HepG2 (cell line): Measurements from ENCODE around the gene ZNF416. TPM values are rescaled to one million over a fixed set of nuclear protein-coding genes. Genes with fewer than 3 reads are reported as not detected.
A peak's percentile ranks its signal among the peaks of the same experiment; 100 is the strongest.

Source experiments
- ATAC-seq: fragments of 200-7000 bp; cut with Tn5 transposase; 3 replicates; pipeline ENCODE4 v1.9.1; 2020; ENCODE audit warnings: mild to moderate bottlenecking, moderate library complexity
- Bru-seq: library from RNA; stranded (reverse); fragments of 400-500 nt; gene quantifications from one replicate; lab custom pipeline; 2021; lab: Mats Ljungman, UMichigan
- BruChase-seq, 2 experiments: library from RNA; stranded (reverse); fragments of 400-500 nt; gene quantifications; one replicate each; lab custom pipeline; 2021; lab: Mats Ljungman, UMichigan
- BruUV-seq: library from RNA; stranded (reverse); fragments of 400-500 nt; replicated peaks from 2 replicates; lab custom pipeline; 2021; lab: Mats Ljungman, UMichigan
- CTCF ChIA-PET: fragments of 300-600 bp; formaldehyde crosslinking; extraction: SDS; loops from one replicate; lab custom pipeline; 2021; ENCODE audit warnings: low total read pairs, inconsistent platforms, low intra/inter-chr PET ratio; lab: Yijun Ruan, JAX
- POLR2A ChIA-PET: fragments of 350-600 bp; sonication (Branson Sonifier 250); formaldehyde crosslinking; loops from one replicate; lab custom pipeline; 2020; ENCODE audit warnings: antibody characterized with exemption, inconsistent platforms; lab: Yijun Ruan, JAX
- DNase-seq: peaks from one replicate; pipeline ENCODE4 v3.0.0-alpha.2; 2015; ENCODE audit warnings: low spot score
- FAIRE-seq: peaks from 3 replicates; lab custom pipeline; 2011; peaks lifted over from hg19 to GRCh38; lab: Jason Lieb, UNC
- H2AFZ ChIP-seq: one replicate; pipeline ENCODE4 v1.6.1; 2011; ENCODE audit warnings: low read length, inconsistent platforms
- H3K27ac ChIP-seq: fragments of 300-600 bp; 3 replicates; pipeline ENCODE4 v1.8.0; 2011; ENCODE audit warnings: mixed run types, mild to moderate bottlenecking, mixed read lengths, low read length, inconsistent platforms; ENCODE audit not compliant: insufficient read depth; ENCODE audit errors: extremely low read length
- H3K27me3 ChIP-seq, 2 experiments: fragments of 200-600 bp in 1 of 2; 2 replicates in 1 of 2; 3 replicates in 1 of 2; pipeline versions ENCODE4 v1.6.0 to v1.8.0; 2011; ENCODE audit warnings: low read length in 2 of 2, mild to moderate bottlenecking in 2 of 2, moderate library complexity in 2 of 2, inconsistent platforms in 1 of 2; ENCODE audit not compliant: insufficient read depth in 2 of 2, control insufficient read depth in 1 of 2
- H3K36me3 ChIP-seq, 2 experiments: fragments of 200-600 bp in 1 of 2; replicated peaks in 1 of 2; 2 replicates in 1 of 2; 3 replicates in 1 of 2; pipeline versions ENCODE4 v1.5.1 to v1.8.0; 2011; ENCODE audit warnings: low read length in 2 of 2, inconsistent platforms in 1 of 2; ENCODE audit not compliant: insufficient read depth in 2 of 2, control insufficient read depth in 1 of 2
- H3K4me1 ChIP-seq: 2 replicates; pipeline ENCODE4 v1.5.1; 2012; ENCODE audit warnings: low read length, inconsistent platforms; ENCODE audit not compliant: insufficient read depth
- H3K4me2 ChIP-seq: 2 replicates; pipeline ENCODE4 v1.6.0; 2011; ENCODE audit warnings: low read depth, low read length, inconsistent platforms
- H3K4me3 ChIP-seq, 3 experiments: fragments of 200-600 bp in 1 of 3; sonication (generic), shearing (Covaris generic) in 1 of 3; replicated peaks in 1 of 3; 2 replicates each; pipeline ENCODE4 v1.5.1; 2011 to 2016; ENCODE audit warnings: low read length in 3 of 3, inconsistent platforms in 2 of 3, low read depth in 2 of 3, mild to moderate bottlenecking in 2 of 3, control low read depth in 1 of 3, mixed read lengths in 1 of 3; ENCODE audit not compliant: insufficient read depth in 1 of 3
- H3K79me2 ChIP-seq: one replicate; pipeline ENCODE4 v1.6.1; 2011; ENCODE audit warnings: low read length, inconsistent platforms; ENCODE audit not compliant: insufficient read depth
- H3K9ac ChIP-seq: 2 replicates; pipeline ENCODE4 v1.6.0; 2011; ENCODE audit warnings: mild to moderate bottlenecking, low read depth, low read length, inconsistent platforms; ENCODE audit not compliant: insufficient read depth
- H3K9me3 ChIP-seq: 2 replicates; pipeline ENCODE4 v1.5.1; 2012; ENCODE audit warnings: mild to moderate bottlenecking, low read length
- H4K20me1 ChIP-seq: 2 replicates; pipeline ENCODE4 v1.6.0; 2011; ENCODE audit warnings: inconsistent platforms, mild to moderate bottlenecking, low read length, moderate library complexity; ENCODE audit not compliant: insufficient read depth
- CREM ChIP-seq, 2 experiments: sonication (generic) in 1 of 2; formaldehyde crosslinking in 1 of 2; IDR thresholded peaks; 2 replicates each; pipeline versions ENCODE4 v1.4.0 to v1.6.1; 2016 to 2020; ENCODE audit warnings: antibody characterized with exemption in 1 of 2, mild to moderate bottlenecking in 1 of 2, missing genetic modification reagents in 1 of 2
- DR1 ChIP-seq: sonication (generic); formaldehyde crosslinking; IDR thresholded peaks from 2 replicates; pipeline ENCODE4 v1.8.0; 2021; ENCODE audit warnings: mild to moderate bottlenecking, missing genetic modification reagents, inconsistent platforms
- JUNB ChIP-seq: sonication (generic); formaldehyde crosslinking; IDR thresholded peaks from 2 replicates; pipeline ENCODE4 v1.8.0; 2022; ENCODE audit warnings: missing genetic modification reagents, mild to moderate bottlenecking, borderline replicate concordance
- MTA1 ChIP-seq: sonication (generic); formaldehyde crosslinking; IDR thresholded peaks from 2 replicates; pipeline ENCODE4 v1.4.0; 2020; ENCODE audit warnings: missing genetic modification reagents, mild to moderate bottlenecking, borderline replicate concordance
- NR2F6 ChIP-seq, 2 experiments: IDR thresholded peaks; 2 replicates each; pipeline ENCODE4 v1.6.1; 2016; ENCODE audit warnings: antibody characterized with exemption in 1 of 2, mild to moderate bottlenecking in 1 of 2
- NRL ChIP-seq: sonication (generic); formaldehyde crosslinking; IDR thresholded peaks from 2 replicates; pipeline ENCODE4 v1.5.0; 2020; ENCODE audit warnings: missing genetic modification reagents, mild to moderate bottlenecking, moderate library complexity, borderline replicate concordance
- PAWR ChIP-seq: sonication (generic); formaldehyde crosslinking; IDR thresholded peaks from 2 replicates; pipeline ENCODE4 v1.4.0; 2020; ENCODE audit warnings: missing genetic modification reagents, mild to moderate bottlenecking, borderline replicate concordance
- POLR2AphosphoS5 ChIP-seq: IDR thresholded peaks from 2 replicates; pipeline ENCODE4 v1.6.1; 2012; ENCODE audit warnings: low read depth, low read length
- ZKSCAN5 ChIP-seq: sonication (generic); formaldehyde crosslinking; IDR thresholded peaks from 2 replicates; pipeline ENCODE4 v1.5.1; 2020; ENCODE audit warnings: mild to moderate bottlenecking, missing genetic modification reagents
- ZNF205 ChIP-seq: IDR thresholded peaks from 2 replicates; pipeline ENCODE4 v1.6.1; 2018; ENCODE audit warnings: missing biosample characterization, missing genetic modification reagents
- ZNF615 ChIP-seq: sonication (generic); formaldehyde crosslinking; IDR thresholded peaks from 2 replicates; pipeline ENCODE4 v1.5.0; 2020; ENCODE audit warnings: mild to moderate bottlenecking, missing genetic modification reagents, borderline replicate concordance
- ZSCAN30 ChIP-seq: sonication (generic); formaldehyde crosslinking; IDR thresholded peaks from 2 replicates; pipeline ENCODE4 v1.5.0; 2020; ENCODE audit warnings: mild to moderate bottlenecking, missing genetic modification reagents
- WGBS: methylation state at CpG from one replicate; pipeline ENCODE4 v1.1.6; 2017; ENCODE audit warnings: low lambda C conversion rate; 5-methylcytosine and 5-hydroxymethylcytosine counted together
- in situ Hi-C: cut with HindIII; loops from 2 replicates; pipeline ENCODE4 v1.10.0; 2017; ENCODE audit warnings: low pct_unique_long_range_greater_than_20kb; ENCODE audit not compliant: extremely low pct_ligation_motif_present
- intact Hi-C: fragments of 100-400 bp; cut with micrococcal nuclease; formaldehyde crosslinking; loops from one replicate; pipeline ENCODE4 v1.10.0; 2022; ENCODE audit not compliant: unreplicated experiment
- long read RNA-seq, 2 experiments: library from RNA in 1 of 2; library from polyadenylated mRNA in 1 of 2; stranded (forward) in 1 of 2; unstranded in 1 of 2; transcript quantifications; one replicate each; pipeline ENCODE4 v2.0.0, GENCODE V29; 2019 to 2022
- polyA minus RNA-seq, 3 experiments: library from RNA; depleted of rRNA, polyadenylated mRNA; stranded (reverse); fragments of >200 nt; gene quantifications; 2 replicates each; pipeline ENCODE4 v1.2.3, GENCODE V29; 2011; ENCODE audit warnings: low replicate concordance in 1 of 3
- polyA plus RNA-seq, 8 experiments: library from polyadenylated mRNA; depleted of rRNA in 3 of 8; stranded (reverse) in 7 of 8; unstranded in 1 of 8; fragments of >200 nt; fragmentation: Illumina TruSeq in 4 of 8; extraction: Trizol in 4 of 8; gene quantifications; 2 replicates each; pipeline versions ENCODE4 v1.2.1 to v1.2.3, GENCODE V29; 2011 to 2016; ENCODE audit warnings: low read depth in 4 of 8, missing spikeins in 1 of 8, mixed read lengths in 1 of 8; ENCODE audit not compliant: insufficient read depth in 1 of 8
- total RNA-seq, 5 experiments: library from RNA; depleted of rRNA; stranded (reverse); fragments of >200 nt; fragmentation: Illumina TruSeq; extraction: Trizol; gene quantifications; 2 replicates each; pipeline ENCODE4 v1.2.3, GENCODE V29; 2016; ENCODE audit warnings: low read depth in 1 of 5
- TF ChIP-seq, protein P1 (sequence below): sonication (generic); formaldehyde crosslinking; IDR thresholded peaks from 2 replicates; pipeline ENCODE4 v1.5.1; 2020; ENCODE audit warnings: mild to moderate bottlenecking, moderate library complexity, missing genetic modification reagents
- TF ChIP-seq, protein P2 (sequence below): IDR thresholded peaks from 2 replicates; pipeline ENCODE4 v1.6.1; 2016; ENCODE audit warnings: control low read depth

The ZNF416 gene
- 5.3 and 6.6 TPM in 2 replicates for total RNA-seq (2016; rRNA removed; fragmentation: Illumina TruSeq; extraction: Trizol)
- total RNA-seq (2016; cell fraction: cytosol; rRNA removed; fragmentation: Illumina TruSeq; extraction: Trizol; ENCODE audit: low read depth), result 1.8 and 2.5 TPM in 2 replicates
- 5.3 and 5.9 TPM in 2 replicates for total RNA-seq (2016; cell fraction: insoluble cytoplasmic fraction; rRNA removed; fragmentation: Illumina TruSeq; extraction: Trizol)
- 5.2 and 5.4 TPM in 2 replicates for total RNA-seq (2016; cell fraction: membrane; rRNA removed; fragmentation: Illumina TruSeq; extraction: Trizol)
- total RNA-seq (2016; cell fraction: nucleus; rRNA removed; fragmentation: Illumina TruSeq; extraction: Trizol), result 5.3 and 5.5 TPM in 2 replicates
- 1.5 and 2.1 TPM in 2 replicates for polyA plus RNA-seq (2011; rRNA removed)
- 1.1 and 1.8 TPM in 2 replicates for polyA plus RNA-seq (2011; cell fraction: cytosol; rRNA removed)
- polyA plus RNA-seq (2011; cell fraction: nucleus; rRNA removed), result 1.8 and 2.1 TPM in 2 replicates
- polyA plus RNA-seq (2012), result 2.3 and 2.6 TPM in 2 replicates
- polyA plus RNA-seq (2016; cell fraction: cytosol; fragmentation: Illumina TruSeq; extraction: Trizol; ENCODE audit: low read depth), result 0.57 and 0.66 TPM in 2 replicates
- polyA plus RNA-seq (2016; cell fraction: insoluble cytoplasmic fraction; fragmentation: Illumina TruSeq; extraction: Trizol; ENCODE audit: low read depth), result 3.9 and 4.4 TPM in 2 replicates
- polyA plus RNA-seq (2016; cell fraction: membrane; fragmentation: Illumina TruSeq; extraction: Trizol; ENCODE audit: low read depth), result 1.4 and 1.5 TPM in 2 replicates
- 3.2 and 3.5 TPM in 2 replicates for polyA plus RNA-seq (2016; cell fraction: nucleus; fragmentation: Illumina TruSeq; extraction: Trizol; ENCODE audit: insufficient read depth, low read depth)
- 4.6 and 5.1 TPM in 2 replicates for polyA minus RNA-seq (2011; rRNA and poly(A)+ RNA removed; ENCODE audit: low replicate concordance)
- 2.1 and 2.2 TPM in 2 replicates for polyA minus RNA-seq (2011; cell fraction: cytosol; rRNA and poly(A)+ RNA removed)
- 10.6 and 16.8 TPM in 2 replicates for polyA minus RNA-seq (2011; cell fraction: nucleus; rRNA and poly(A)+ RNA removed)
- Bru-seq, nascent RNA, result percentile 72 among the genes with signal in this experiment
- percentile 61 among the genes with signal in this experiment for BruChase-seq, experiment 1, labeled RNA remaining after a 6-hour chase
- percentile 63 among the genes with signal in this experiment for BruChase-seq, experiment 2, labeled RNA remaining after a 2-hour chase
- long read RNA-seq, experiment 1, transcript ZNF416-201 (4 exons, 2,561 nt), result major isoform, 5 of 5 reads
- long read RNA-seq, experiment 1, partial matches to known transcripts, result 0 of 5 reads
- long read RNA-seq, experiment 1, other reads (novel, unspliced or antisense), result 0 of 5 reads
- long read RNA-seq, experiment 2, partial matches to known transcripts, result 4 of 12 reads
- long read RNA-seq, experiment 2, other reads (novel, unspliced or antisense), result 5 of 12 reads

DNA sequence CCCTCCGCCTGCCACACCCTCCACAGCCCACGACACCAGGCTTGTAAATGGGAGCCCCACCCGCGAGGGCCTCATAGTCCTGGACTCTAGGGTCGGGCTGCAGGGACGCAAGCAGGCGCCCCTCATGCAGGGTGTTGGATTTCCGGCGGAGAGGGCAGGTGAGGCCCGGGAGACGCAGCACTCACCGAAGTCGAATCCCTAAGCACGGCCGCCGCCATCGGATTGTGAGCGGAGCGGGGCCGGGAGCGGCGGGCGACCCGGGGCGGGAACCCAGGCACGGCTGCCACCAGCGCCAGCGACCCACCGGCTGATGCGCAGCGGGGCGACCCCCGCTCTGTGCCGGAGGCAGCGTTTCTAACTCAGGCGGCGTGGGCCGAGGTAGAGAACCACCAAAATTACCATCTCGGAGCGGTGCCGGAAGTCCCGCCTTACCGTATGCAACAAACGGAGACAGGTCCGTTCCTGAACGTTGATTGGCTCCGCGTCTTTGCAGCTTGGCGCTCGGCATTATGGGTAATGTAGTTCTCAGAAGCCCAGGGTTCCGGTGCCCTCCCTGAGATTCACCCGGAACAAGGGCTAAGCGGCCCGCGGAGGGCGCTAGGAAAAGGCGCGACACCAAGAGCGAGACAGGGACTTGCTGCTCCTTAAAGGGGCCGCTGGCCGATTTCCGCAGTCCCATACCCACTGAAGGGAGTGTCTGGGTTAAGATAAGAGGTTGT lies at the start of gene ZNF416:
Gene ZNF416 (minus strand): TSS at position 425 of the 719 bp plus-strand sequence. CDS start 207 bp downstream, at position 218.
- Histone ChIP-seq H2AFZ (peak within 1 kb of the TSS; percentile 99), H3K27ac (no peak within 1 kb of the TSS), H3K9me3 (peaks cover 17% of the 10 kb centered on the region; the same call in 1 of the 2 replicates), H3K79me2 (peaks cover 17% of the 10 kb centered on the region), H3K36me3 (peaks cover 5 to 33% of the 10 kb centered on the region in 2 experiments), H3K27me3 (no peaks in the 10 kb centered on the region; a peak in 1 of 5 replicates), H4K20me1 (no peaks in the 10 kb centered on the region), H3K4me3 (peak within 1 kb of the TSS; percentile 86 to 95 (median 92)), H3K4me2 (peak within 1 kb of the TSS; percentile 84), H3K9ac (peak within 1 kb of the TSS; percentile 81), H3K4me1 (peaks cover 16% of the 10 kb centered on the region)
- intact Hi-C loops, result loop anchor here (1.0 to 2.0 kb wide), 4 partner anchors 20 to 168 kb away; partner anchors contain the start of genes ZNF134, ZNF530, ZNF772 and ZNF776
- FAIRE-seq, result peak; percentile 98
- in situ Hi-C loops, result loop anchor here (10.0 kb wide), 1 partner anchor 576 kb away; the partner anchor contains the start of gene ZNF329
- ATAC-seq, result peak; percentile 96
- CTCF ChIA-PET, result interaction anchor here (1.4 kb wide), 1 partner anchor 54 kb away, joined by 3 read pairs; the partner anchor contains the start of gene ZNF211
- 0% methylated on average over 10 of the region's 62 CpGs for WGBS
- BruUV-seq, result no TSS peak
- DNase-seq, result peak; percentile 97
- POLR2A ChIA-PET, result interaction anchor here (0.6 kb wide), 1 partner anchor 79 kb away, joined by 3 read pairs; the partner anchor contains the start of gene ZNF773
- TF ChIP-seq CREM (IDR thresholded peaks at IDR 0.05) (peak; percentile 94), CREM (CRISPR knock-in tag; IDR thresholded peaks at IDR 0.05) (no peak), NR2F6 (IDR thresholded peaks at IDR 0.05) (no peak), NR2F6 (CRISPR knock-in tag; IDR thresholded peaks at IDR 0.05) (0 out of 2 replicates have a peak, but pooled peaks have one; percentile 18), DR1 (CRISPR knock-in tag) (no peak), PAWR (CRISPR knock-in tag) (no peak), ZNF615 (CRISPR knock-in tag) (0 out of 2 replicates have a peak, but pooled peaks have one; percentile 42), JUNB (CRISPR knock-in tag) (no peak), NRL (CRISPR knock-in tag) (0 out of 2 replicates have a peak, but pooled peaks have one; percentile 27), MTA1 (CRISPR knock-in tag) (peak; percentile 55; the same call in 1 of the 2 replicates), POLR2AphosphoS5 (peak; percentile 55), ZNF205 (CRISPR knock-in tag) (peak; percentile 94), ZKSCAN5 (CRISPR knock-in tag) (no peak), ZSCAN30 (CRISPR knock-in tag) (0 out of 2 replicates have a peak, but pooled peaks have one; percentile 70)
- TF ChIP-seq, protein P1, sequence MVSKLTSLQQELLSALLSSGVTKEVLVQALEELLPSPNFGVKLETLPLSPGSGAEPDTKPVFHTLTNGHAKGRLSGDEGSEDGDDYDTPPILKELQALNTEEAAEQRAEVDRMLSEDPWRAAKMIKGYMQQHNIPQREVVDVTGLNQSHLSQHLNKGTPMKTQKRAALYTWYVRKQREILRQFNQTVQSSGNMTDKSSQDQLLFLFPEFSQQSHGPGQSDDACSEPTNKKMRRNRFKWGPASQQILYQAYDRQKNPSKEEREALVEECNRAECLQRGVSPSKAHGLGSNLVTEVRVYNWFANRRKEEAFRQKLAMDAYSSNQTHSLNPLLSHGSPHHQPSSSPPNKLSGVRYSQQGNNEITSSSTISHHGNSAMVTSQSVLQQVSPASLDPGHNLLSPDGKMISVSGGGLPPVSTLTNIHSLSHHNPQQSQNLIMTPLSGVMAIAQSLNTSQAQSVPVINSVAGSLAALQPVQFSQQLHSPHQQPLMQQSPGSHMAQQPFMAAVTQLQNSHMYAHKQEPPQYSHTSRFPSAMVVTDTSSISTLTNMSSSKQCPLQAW (CRISPR knock-in tag), result 0 out of 2 replicates have a peak, but pooled peaks have one; percentile 31
- TF ChIP-seq, protein P2, sequence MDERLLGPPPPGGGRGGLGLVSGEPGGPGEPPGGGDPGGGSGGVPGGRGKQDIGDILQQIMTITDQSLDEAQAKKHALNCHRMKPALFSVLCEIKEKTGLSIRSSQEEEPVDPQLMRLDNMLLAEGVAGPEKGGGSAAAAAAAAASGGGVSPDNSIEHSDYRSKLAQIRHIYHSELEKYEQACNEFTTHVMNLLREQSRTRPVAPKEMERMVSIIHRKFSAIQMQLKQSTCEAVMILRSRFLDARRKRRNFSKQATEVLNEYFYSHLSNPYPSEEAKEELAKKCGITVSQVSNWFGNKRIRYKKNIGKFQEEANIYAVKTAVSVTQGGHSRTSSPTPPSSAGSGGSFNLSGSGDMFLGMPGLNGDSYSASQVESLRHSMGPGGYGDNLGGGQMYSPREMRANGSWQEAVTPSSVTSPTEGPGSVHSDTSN (CRISPR knock-in tag), result peak; percentile 65; the same call in 1 of the 2 replicates
